ENCODE measurements around the gene CREB5.

GRCh38 chr7:28630350-28630749 is 218.0 kb downstream of the CREB5 start:
- no peak for TF ChIP-seq CTCF (IDR thresholded peaks at IDR 0.05)
- no peak for TF ChIP-seq EP300 (IDR thresholded peaks at IDR 0.05)
